H7 (cell line): ENCODE data around the gene SLC50A1. TPM values are rescaled to one million over a fixed set of nuclear protein-coding genes. Genes with fewer than 3 reads are reported as not detected.

ENCODE experiments used
- DNase-seq: peaks from one replicate; pipeline ENCODE4 v3.0.0; 2012
- H3K27me3 ChIP-seq: 2 replicates; pipeline ENCODE4 v1.6.0; 2011; ENCODE audit warnings: mild to moderate bottlenecking, low read length; ENCODE audit not compliant: control insufficient read depth, insufficient read depth
- H3K36me3 ChIP-seq: replicated peaks from 2 replicates; pipeline ENCODE4 v1.5.1; 2011; ENCODE audit warnings: low read length; ENCODE audit not compliant: control insufficient read depth, insufficient read depth
- H3K4me3 ChIP-seq: 2 replicates; pipeline ENCODE4 v1.5.1; 2011; ENCODE audit warnings: low read depth, mild to moderate bottlenecking, control low read depth, low read length, moderate library complexity; ENCODE audit not compliant: insufficient read depth
- total RNA-seq: library from RNA; depleted of rRNA; stranded (reverse); fragments of >200 nt; shearing (Covaris generic); gene quantifications from 2 replicates; pipeline ENCODE4 v1.2.3, GENCODE V29; 2014

SLC50A1 gene
- total RNA-seq, 1 experiment from 2014 or later, result 79.2 TPM

DNA sequence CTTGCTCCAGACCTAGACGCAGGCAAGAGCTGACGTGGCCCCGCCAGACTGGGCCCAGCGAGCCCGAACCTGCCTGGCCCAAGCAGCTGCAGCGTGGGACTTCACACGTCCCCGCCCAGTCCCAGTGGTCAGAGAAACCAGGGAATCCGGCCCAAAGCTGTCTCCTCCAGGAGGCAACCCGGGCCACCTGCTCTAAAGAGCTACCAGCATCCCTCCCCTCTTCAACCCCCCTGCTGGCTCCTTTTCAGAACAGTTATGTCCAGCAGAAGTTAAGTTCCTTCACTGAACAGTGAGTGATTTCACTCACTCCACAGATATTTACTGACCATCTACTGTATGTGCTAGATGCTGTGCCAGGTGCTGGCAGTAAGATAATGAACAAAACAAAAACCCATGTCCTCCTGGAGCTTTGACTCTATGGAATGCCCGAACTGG, 10.1 kb upstream of the SLC50A1 start:
- peak; percentile 73 for DNase-seq
- peaks cover 51% of the 10 kb centered on the region for H3K27me3 ChIP-seq
- no peak overlapping the region; the same call in 1 of the 2 replicates for H3K4me3 ChIP-seq
- no peaks in the 10 kb centered on the region for H3K36me3 ChIP-seq

DNA sequence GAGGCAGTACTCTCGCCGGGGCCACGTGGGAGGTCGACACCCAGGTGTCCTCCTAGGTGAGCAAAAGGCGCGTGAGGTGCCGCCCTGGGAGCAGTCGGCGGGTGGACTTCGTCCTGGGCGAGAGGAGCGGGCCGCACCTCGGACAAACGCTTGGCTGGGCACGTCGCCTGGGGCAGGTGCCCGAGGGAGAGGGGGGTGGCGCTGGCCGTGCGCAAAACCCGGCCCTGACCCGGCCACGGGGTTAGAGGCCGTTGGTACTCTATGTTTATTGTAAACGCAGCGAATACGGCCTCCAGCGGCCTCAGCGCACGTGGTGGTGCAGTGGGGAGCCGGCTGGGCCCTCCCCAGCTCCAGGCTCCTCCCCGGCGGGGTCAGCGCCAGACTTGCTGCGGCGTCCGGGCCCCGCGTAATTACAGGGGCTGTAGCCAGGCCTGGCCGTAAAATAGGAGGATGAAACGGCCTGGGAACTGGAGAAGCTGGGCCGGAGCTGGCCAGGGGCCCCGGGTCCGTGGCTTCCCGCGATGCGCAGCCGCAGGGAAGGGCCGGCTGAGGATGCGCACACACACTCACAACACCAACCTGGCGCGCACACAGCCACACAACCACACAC, 9.6 kb upstream of the SLC50A1 start:
- peak; percentile 80 for DNase-seq
- H3K36me3 ChIP-seq, result no peaks in the 10 kb centered on the region
- H3K4me3 ChIP-seq, result peak overlapping the region; percentile 74
- H3K27me3 ChIP-seq, result peaks cover 52% of the 10 kb centered on the region

DNA sequence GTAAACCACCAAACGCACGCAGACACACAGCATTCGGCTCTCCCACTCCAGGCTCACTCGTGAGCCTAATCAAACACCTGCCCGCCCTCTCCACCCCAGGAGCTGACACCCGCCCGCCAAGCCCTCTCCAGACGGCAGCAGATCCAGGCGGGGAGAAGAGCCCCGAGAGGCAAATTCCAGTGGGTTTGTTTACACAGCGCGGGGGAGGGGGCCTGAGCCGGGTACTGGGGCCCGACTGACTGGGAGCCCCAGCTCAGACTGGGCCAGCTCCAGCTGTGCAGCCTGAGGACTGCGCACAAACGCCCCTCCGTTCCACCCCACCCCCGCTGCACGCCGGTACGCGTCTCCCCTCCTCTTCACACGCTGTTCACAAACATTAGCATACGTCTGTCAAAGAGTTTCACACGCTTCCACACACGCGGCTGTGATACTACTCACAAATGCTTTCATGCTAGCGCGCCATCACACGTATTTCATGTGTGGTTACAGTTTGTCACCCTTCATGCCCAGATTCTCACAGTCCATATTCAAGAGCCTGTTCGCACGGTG, 9.0 kb upstream of the SLC50A1 start:
- DNase-seq, result peak; percentile 85
- peak overlapping the region; percentile 74 for H3K4me3 ChIP-seq
- peaks cover 53% of the 10 kb centered on the region for H3K27me3 ChIP-seq
- H3K36me3 ChIP-seq, result peaks cover 1% of the 10 kb centered on the region; the same call in 1 of the 2 replicates

DNA sequence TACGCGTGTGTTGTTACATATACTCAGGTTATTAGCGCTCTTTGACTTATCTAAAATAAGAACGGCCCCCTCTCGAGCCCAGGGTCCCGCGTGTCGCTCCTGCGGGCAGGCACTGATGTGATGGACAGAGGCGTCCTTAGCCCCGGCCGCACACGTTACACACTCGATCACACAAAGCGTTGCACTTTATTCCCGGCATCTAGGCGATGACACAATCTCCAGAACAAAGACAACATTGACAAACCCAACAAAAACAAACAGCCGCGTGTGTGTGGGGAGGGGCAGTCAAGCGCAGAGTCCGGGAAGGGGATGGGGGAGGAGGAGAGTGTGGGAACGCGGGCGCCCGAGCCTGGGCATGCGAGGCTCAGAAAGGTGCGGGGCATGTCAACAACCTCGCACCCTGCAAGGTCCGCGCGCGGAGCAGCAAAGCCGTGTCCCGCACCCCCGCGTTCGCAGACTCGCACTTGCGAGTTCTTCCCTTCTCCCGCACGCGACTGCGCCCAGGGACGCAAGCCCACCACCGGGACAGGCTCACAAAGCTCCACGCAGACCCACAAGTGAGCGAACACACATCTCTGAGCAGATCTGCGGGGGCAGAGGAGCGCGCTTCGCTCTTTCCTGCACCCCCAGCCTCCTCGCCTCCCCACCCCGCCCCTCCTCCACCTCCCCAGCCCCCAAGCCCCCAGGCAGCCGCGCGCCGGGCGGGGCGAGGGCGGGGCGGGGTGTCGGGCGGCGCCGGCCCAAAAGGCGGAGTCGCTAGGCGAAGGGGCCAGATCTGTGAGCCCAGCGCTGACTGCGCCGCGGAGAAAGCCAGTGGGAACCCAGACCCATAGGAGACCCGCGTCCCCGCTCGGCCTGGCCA, 8.3 kb upstream of the SLC50A1 start, which contains the start of gene EFNA1:
Gene EFNA1, plus strand, starts transcription at position 772 of the 862 bp plus-strand sequence. CDS start 102 bp downstream, outside the sequence.
- Histone ChIP-seq H3K4me3 (peak within 1 kb of the TSS; percentile 74), H3K27me3 (peaks cover 53% of the 10 kb centered on the region), H3K36me3 (peaks cover 1% of the 10 kb centered on the region; the same call in 1 of the 2 replicates)
- peak; percentile 85 for DNase-seq

DNA sequence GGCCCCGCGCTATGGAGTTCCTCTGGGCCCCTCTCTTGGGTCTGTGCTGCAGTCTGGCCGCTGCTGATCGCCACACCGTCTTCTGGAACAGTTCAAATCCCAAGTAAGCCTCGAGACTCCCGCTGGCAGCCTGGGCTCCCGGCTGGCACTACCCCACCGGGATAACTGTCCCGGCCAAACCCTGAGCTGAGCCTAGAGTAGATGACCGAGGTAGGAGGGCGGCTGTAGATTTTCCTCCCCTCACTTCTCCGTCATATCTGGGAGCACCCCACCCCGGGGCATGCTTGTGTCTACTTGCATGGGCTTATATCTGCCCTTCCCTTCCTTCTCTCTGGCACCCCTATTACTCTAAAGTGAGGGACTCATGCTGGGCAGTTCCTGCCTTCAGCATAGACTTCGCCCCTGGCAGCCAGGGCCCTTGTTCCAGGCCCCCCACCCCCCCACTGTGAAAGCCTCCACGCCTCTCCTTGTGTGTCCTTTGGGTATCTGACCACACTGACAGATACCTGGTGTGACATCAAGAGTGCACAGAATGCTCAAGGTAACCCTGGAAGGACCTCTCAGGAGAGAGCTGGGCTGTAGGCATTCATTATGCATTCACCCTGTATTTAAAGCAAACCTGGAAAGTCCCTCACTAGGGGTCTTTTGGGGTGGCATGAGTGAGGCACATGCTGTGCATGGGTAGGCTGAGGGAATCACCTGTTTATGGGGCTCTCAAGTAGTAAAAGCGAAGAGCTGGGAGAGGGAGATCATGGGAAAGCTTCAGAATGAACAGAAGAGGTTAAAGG, 7.5 kb upstream of the SLC50A1 start:
- Histone ChIP-seq H3K36me3 (peaks cover 1% of the 10 kb centered on the region; the same call in 1 of the 2 replicates), H3K4me3 (peak overlapping the region; percentile 74), H3K27me3 (peaks cover 53% of the 10 kb centered on the region)
- peak; percentile 36 for DNase-seq

DNA sequence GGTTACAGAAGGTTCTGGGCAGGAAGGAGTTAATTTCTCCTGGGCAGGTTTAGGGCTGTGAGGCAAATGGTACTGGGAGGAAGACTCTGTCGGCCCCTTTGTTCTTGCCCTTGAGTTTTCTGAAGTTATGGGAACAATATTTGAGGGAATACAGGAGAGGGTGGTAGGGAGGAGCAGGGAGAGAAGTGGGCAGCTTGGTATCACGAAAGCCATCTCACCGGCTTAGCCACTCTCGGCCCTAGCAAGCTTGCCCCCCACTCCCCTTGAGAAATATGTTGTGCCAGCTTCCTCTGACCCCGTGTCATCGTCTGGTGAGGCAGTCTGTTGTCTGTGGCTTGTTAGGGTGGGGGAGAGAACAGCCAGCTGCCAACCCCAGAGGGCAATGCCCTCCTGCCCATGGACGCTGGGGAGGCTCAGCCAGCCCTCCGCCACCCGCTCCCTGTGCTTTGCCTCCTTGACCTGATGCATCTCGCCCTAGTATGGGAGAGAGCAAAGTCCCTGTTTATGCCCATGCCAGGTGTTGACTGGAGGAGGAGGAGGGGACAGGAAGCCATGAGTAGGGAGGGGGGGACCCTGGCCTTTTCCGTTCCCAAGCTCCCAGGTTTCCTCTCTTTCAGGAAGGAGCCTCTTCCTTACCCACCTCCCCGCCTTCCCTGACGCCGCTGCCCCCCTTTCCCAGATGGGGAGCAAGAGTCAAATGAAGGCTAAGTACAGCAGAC, 6.7 kb upstream of the SLC50A1 start:
- Histone ChIP-seq H3K36me3 (peaks cover 1% of the 10 kb centered on the region), H3K27me3 (peaks cover 53% of the 10 kb centered on the region), H3K4me3 (peak overlapping the region; percentile 17)
- DNase-seq, result peak; percentile 67

DNA sequence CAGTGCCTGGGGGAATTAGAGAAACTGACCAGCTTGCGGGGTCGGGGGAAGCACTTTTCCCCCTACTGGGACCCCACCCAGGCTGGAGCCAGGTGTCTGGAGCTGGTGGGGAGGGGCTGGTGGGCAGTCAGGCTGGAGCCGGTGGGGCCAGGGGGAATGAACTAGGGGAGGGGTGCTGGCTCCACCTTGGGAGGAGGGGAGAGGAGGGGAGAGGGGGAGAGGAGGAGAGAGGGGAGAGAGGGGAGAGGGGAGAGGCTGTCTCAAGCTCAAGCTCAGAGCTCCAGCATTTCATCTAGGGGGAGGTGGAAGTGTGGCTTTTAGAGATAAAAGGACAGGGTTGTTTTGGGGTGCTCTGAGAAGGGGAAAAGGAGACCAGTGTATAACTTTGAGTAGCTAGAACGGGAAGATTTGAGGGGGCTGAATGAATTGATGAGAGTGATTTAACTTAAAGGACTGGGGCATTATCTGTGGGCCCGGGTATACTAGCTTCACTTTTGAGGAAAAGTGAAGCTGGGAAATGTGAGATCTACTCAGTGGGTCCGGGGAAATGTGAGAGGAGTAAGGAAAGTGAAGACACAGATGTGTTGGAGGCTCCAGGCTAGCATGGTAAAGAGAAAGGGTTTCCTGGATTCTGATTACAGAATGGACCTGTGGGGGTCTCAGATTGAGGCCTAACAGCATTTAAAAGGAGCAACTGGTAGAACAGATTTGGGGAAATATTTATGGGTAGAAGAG, 5.2 kb upstream of the SLC50A1 start:
- H3K4me3 ChIP-seq, result peak overlapping the region; percentile 22; the same call in 1 of the 2 replicates
- DNase-seq, result no peak
- H3K36me3 ChIP-seq, result peaks cover 1% of the 10 kb centered on the region
- H3K27me3 ChIP-seq, result peaks cover 44% of the 10 kb centered on the region

DNA sequence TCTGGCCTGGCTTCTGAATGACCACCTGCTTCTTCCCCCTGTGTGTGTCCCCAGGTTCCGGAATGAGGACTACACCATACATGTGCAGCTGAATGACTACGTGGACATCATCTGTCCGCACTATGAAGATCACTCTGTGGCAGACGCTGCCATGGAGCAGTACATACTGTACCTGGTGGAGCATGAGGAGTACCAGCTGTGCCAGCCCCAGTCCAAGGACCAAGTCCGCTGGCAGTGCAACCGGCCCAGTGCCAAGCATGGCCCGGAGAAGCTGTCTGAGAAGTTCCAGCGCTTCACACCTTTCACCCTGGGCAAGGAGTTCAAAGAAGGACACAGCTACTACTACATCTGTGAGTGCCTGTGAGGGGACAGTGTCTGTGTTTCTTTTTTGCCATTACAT, 4.4 kb upstream of the SLC50A1 start:
- H3K27me3 ChIP-seq, result peaks cover 35% of the 10 kb centered on the region
- no peak overlapping the region for H3K4me3 ChIP-seq
- H3K36me3 ChIP-seq, result peaks cover 1% of the 10 kb centered on the region
- peak; percentile 6 for DNase-seq

DNA sequence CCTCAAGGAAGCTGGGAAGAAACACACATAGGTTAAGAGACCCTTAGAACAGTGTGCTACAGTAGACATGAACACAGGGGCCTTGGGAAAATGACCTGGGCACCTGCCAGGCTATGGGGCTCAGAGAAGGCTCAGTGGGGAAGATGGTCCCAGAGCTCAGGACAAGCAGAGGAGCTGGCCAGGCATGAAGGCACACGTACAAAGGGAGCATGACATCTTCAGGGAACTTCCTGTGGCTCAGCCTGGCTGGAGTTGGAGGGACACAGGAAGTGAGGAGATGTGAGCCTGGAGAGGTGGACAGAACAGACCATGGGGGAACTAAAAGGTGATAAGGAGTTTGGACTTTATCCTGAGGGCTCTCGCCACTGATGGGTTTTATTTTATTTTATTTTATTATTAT, 3.8 kb upstream of the SLC50A1 start:
- DNase-seq, result peak; percentile 2
- H3K27me3 ChIP-seq, result peaks cover 29% of the 10 kb centered on the region
- H3K4me3 ChIP-seq, result no peak overlapping the region
- peaks cover 1% of the 10 kb centered on the region for H3K36me3 ChIP-seq

DNA sequence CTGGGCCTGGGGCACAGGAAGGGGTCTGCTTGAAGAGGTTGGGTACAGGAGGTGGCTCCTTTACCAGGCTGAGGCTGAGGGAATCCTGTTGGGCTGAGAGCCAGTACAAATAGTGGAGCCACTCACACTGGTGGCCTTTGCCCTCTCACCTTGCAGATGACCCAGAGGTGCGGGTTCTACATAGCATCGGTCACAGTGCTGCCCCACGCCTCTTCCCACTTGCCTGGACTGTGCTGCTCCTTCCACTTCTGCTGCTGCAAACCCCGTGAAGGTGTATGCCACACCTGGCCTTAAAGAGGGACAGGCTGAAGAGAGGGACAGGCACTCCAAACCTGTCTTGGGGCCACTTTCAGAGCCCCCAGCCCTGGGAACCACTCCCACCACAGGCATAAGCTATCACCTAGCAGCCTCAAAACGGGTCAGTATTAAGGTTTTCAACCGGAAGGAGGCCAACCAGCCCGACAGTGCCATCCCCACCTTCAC, 1.8 kb upstream of the SLC50A1 start:
- Histone ChIP-seq H3K4me3 (no peak overlapping the region), H3K27me3 (peaks cover 10% of the 10 kb centered on the region), H3K36me3 (peaks cover 3% of the 10 kb centered on the region)
- no peak for DNase-seq

DNA sequence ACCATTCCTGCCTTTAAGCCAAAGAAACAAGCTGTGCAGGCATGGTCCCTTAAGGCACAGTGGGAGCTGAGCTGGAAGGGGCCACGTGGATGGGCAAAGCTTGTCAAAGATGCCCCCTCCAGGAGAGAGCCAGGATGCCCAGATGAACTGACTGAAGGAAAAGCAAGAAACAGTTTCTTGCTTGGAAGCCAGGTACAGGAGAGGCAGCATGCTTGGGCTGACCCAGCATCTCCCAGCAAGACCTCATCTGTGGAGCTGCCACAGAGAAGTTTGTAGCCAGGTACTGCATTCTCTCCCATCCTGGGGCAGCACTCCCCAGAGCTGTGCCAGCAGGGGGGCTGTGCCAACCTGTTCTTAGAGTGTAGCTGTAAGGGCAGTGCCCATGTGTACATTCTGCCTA, 1.3 kb upstream of the SLC50A1 start:
- H3K4me3 ChIP-seq, result no peak overlapping the region
- DNase-seq, result no peak
- peaks cover 3% of the 10 kb centered on the region for H3K36me3 ChIP-seq
- H3K27me3 ChIP-seq, result peaks cover 6% of the 10 kb centered on the region

DNA sequence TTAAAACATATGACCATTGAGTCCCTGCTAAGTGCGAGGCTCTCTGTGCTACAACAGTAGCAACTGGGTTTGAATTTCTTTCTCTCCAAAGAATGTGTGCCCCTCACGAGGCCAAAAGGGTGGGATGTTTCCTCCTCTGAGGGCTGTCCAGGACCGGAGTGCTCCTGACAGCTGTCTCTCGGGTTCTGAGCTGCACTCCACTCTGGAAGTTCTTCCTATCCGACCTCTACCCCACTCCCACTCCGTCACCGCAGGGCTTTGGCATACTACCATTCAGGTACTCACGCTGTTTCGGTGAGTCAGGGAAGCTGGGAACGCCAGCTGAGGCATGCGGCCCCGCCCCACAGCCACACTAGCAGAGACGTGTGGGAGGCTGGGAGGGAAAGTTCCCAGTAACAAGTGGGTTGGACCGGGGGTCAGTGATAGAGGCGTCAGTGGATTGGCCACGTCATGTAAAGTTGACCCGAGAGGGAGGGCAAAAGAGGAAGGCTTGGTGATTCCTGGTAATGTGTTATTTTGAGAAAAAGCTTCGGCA, 705 bp upstream of the SLC50A1 start:
- Histone ChIP-seq H3K4me3 (peak overlapping the region; percentile 87), H3K36me3 (peaks cover 3% of the 10 kb centered on the region), H3K27me3 (peaks cover 1% of the 10 kb centered on the region; the same call in 1 of the 2 replicates)
- peak; percentile 71 for DNase-seq

DNA sequence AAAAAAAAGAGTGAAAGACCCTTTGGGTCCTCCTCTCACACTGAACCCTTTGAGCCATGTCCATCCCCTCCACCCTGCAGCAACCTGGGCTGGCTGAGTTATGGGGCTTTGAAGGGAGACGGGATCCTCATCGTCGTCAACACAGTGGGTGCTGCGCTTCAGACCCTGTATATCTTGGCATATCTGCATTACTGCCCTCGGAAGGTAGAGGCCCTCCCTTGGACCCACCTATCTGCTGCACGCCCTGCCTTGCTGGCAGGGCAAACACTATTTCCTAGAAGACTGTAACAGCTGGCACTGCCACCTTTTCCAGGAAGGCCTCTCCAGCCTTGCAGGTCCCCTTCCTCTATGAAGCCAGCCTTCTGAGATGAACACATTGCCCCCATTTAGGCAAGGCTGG, 1.1 kb downstream of the SLC50A1 start:
- Histone ChIP-seq H3K27me3 (no peaks in the 10 kb centered on the region), H3K4me3 (peak overlapping the region; percentile 37), H3K36me3 (peaks cover 2% of the 10 kb centered on the region; the same call in 1 of the 2 replicates)
- DNase-seq, result peak; percentile 55
